GM18502 (cell line): ENCODE measurements around the gene CCDC120.

ENCODE experiments used
- ATAC-seq: cut with Tn5 transposase; IDR thresholded peaks from one replicate; pipeline ENCODE4 v1.9.1; 2021; ENCODE audit warnings: mild to moderate bottlenecking; ENCODE audit not compliant: unreplicated experiment, poor library complexity

The CCDC120 gene

GRCh38 chrX:49060914-49061313 lies 2.1 kb downstream of the CCDC120 start:
- no peak for ATAC-seq

- ATAC-seq, result no peak
Measured at GRCh38 chrX:49061490-49061889, 2.7 kb downstream of the CCDC120 start.

GRCh38 chrX:49061916-49062315 lies 3.1 kb downstream of the CCDC120 start:
- ATAC-seq, result no peak

GRCh38 chrX:49063715-49064114 lies 4.9 kb downstream of the CCDC120 start:
- ATAC-seq, result no peak

GRCh38 chrX:49064303-49064702 lies 5.5 kb downstream of the CCDC120 start:
- no peak for ATAC-seq

- ATAC-seq, result no peak
Measured at GRCh38 chrX:49064735-49065134, 5.9 kb downstream of the CCDC120 start.

- ATAC-seq, result no peak
Measured at GRCh38 chrX:49066278-49066677, 7.5 kb downstream of the CCDC120 start.

GRCh38 chrX:49066690-49067089 lies 7.9 kb downstream of the CCDC120 start:
- no peak for ATAC-seq

GRCh38 chrX:49067285-49068120 lies 8.7 kb downstream of the CCDC120 start:
- no peak for ATAC-seq

GRCh38 chrX:49069038-49069437 lies 10.2 kb downstream of the CCDC120 start:
- no peak for ATAC-seq

GRCh38 chrX:49070988-49071387 lies 12.2 kb downstream of the CCDC120 start:
- no peak for ATAC-seq

GRCh38 chrX:49071877-49072711 lies 13.3 kb downstream of the CCDC120 start:
- ATAC-seq, result no peak

GRCh38 chrX:49072712-49073095 lies 13.9 kb downstream of the CCDC120 start:
- no peak for ATAC-seq

- peak; percentile 93 for ATAC-seq
Measured at GRCh38 chrX:49073601-49074575, 15.1 kb downstream of the CCDC120 start, which contains the start of gene PRAF2. TSS of gene PRAF2 (minus strand) at chrX:49074002. CDS start at chrX:49073987, 15 bp downstream.

GRCh38 chrX:49075347-49075746 lies 16.5 kb downstream of the CCDC120 start:
- ATAC-seq, result no peak

- no peak for ATAC-seq
Measured at GRCh38 chrX:49077941-49078340, 19.1 kb downstream of the CCDC120 start.

- ATAC-seq, result peak; percentile 79
Measured at GRCh38 chrX:49079489-49080428, 21.0 kb downstream of the CCDC120 start, which contains the start of gene WDR45. TSS of gene WDR45 (minus strand) at chrX:49079887. CDS start at chrX:49078095, 1,792 bp downstream.

GRCh38 chrX:49082271-49082871 lies 23.6 kb downstream of the CCDC120 start:
- no peak for ATAC-seq

- ATAC-seq, result no peak
Measured at GRCh38 chrX:49089553-49089952, 30.8 kb downstream of the CCDC120 start.
